Measurements from ENCODE around the gene TMEM87B. TPM values are rescaled to one million over a fixed set of nuclear protein-coding genes. Genes with fewer than 3 reads are reported as not detected.
A peak's percentile ranks its signal among the peaks of the same experiment; 100 is the strongest.
"Not testable (repeated sequence)": the region's sequence is repeated elsewhere in the genome, so short reads cannot be mapped to it uniquely, and the experiment has no call there.

Gene TMEM87B
- total RNA-seq, 8 experiments from 2014 or later, result 7.8 to 18.6 (median 15.5) TPM

GRCh38 chr2:112035786-112036185, 19.3 kb upstream of the TMEM87B start:
- WGBS, 10 experiments, result 14 to 100% (median 96%) methylated on average over 1 of the region's 1 CpG; no CpG with 5 or more reads in 2 of the 10 experiments
- in situ Hi-C loops (cut with MboI; ENCODE audit: low pct_unique_long_range_greater_than_20kb in 2 of 9, low sequenced_read_pairs in 9 of 9, unreplicated experiment in 9 of 9), result loop anchor here in 6 of 9 experiments (25.0 kb wide), 2 partner anchors 123 to 148 kb away; partner anchors contain the start of genes ANAPC1 (in 2 of the 6) and MERTK (in 2 of the 6)

GRCh38 chr2:112039556-112039955, 15.5 kb upstream of the TMEM87B start:
- not testable (repeated sequence) for H3K27ac ChIP-seq; H3K4me3 ChIP-seq; ATAC-seq (replicated peaks in 6 of 8); H3K4me1 ChIP-seq (replicated peaks in 1 of 2)
- in situ Hi-C loops (cut with MboI; ENCODE audit: low pct_unique_long_range_greater_than_20kb in 2 of 9, low sequenced_read_pairs in 9 of 9, unreplicated experiment in 9 of 9), result loop anchor here in 6 of 9 experiments (25.0 kb wide), 2 partner anchors 127 to 152 kb away; partner anchors contain the start of genes ANAPC1 (in 2 of the 6) and MERTK (in 2 of the 6)
- 73 to 88% (median 82%) methylated on average over 1 to 10 of the region's 12 CpGs; no CpG with 5 or more reads in 4 of the 10 experiments for WGBS, 10 experiments

More at GRCh38 chr2:112035786-112036185, 19.3 kb upstream of the TMEM87B start:
- no peak for ATAC-seq (replicated peaks in 6 of 8)
- H3K4me1 ChIP-seq (replicated peaks in 1 of 2), result peaks cover 3 to 11% of the 10 kb centered on the region in 2 donors
- H3K27ac ChIP-seq, result no peak overlapping the region
- H3K4me3 ChIP-seq, result no peak overlapping the region

- WGBS, 10 experiments, result 80 to 100% (median 86%) methylated on average over 1 to 2 of the region's 2 CpGs; no CpG with 5 or more reads in 6 of the 10 experiments
- H3K4me3 ChIP-seq; ATAC-seq (replicated peaks in 6 of 8); H3K27ac ChIP-seq; H3K4me1 ChIP-seq (replicated peaks in 1 of 2): not testable (repeated sequence)
- in situ Hi-C loops (cut with MboI; ENCODE audit: low pct_unique_long_range_greater_than_20kb in 2 of 9, low sequenced_read_pairs in 9 of 9, unreplicated experiment in 9 of 9), result loop anchor here in 7 of 9 experiments (10.0 to 25.0 kb wide), 3 partner anchors 128 to 155 kb away; partner anchors contain the start of genes ANAPC1 (in 3 of the 7) and MERTK (in 2 of the 7)
Measured at GRCh38 chr2:112040066-112040465, 15.0 kb upstream of the TMEM87B start.

GRCh38 chr2:112041460-112041859, 13.6 kb upstream of the TMEM87B start:
- not testable (repeated sequence) for ATAC-seq (replicated peaks in 6 of 8); H3K4me1 ChIP-seq (replicated peaks in 1 of 2); H3K27ac ChIP-seq; H3K4me3 ChIP-seq
- in situ Hi-C loops (cut with MboI; ENCODE audit: low pct_unique_long_range_greater_than_20kb in 2 of 9, low sequenced_read_pairs in 9 of 9, unreplicated experiment in 9 of 9), result loop anchor here in 7 of 9 experiments (10.0 to 25.0 kb wide), 3 partner anchors 129 to 157 kb away; partner anchors contain the start of genes ANAPC1 (in 3 of the 7) and MERTK (in 2 of the 7)
- WGBS, 10 experiments, result 53 to 100% (median 81%) methylated on average over 1 to 4 of the region's 6 CpGs; no CpG with 5 or more reads in 4 of the 10 experiments

GRCh38 chr2:112045446-112046014, 9.5 kb upstream of the TMEM87B start:
- in situ Hi-C loops (cut with MboI; ENCODE audit: low pct_unique_long_range_greater_than_20kb in 2 of 9, low sequenced_read_pairs in 9 of 9, unreplicated experiment in 9 of 9), result loop anchor here in 8 of 9 experiments (5.0 to 25.0 kb wide), 4 partner anchors 133 to 161 kb away; partner anchors contain the start of genes ANAPC1 (in 3 of the 8) and MERTK (in 2 of the 8)
- H3K4me3 ChIP-seq, result no peak overlapping the region
- no peak for ATAC-seq (replicated peaks in 6 of 8)
- H3K4me1 ChIP-seq (replicated peaks in 1 of 2), result no peaks in the 10 kb centered on the region
- H3K27ac ChIP-seq, result no peak overlapping the region

GRCh38 chr2:112046231-112046630, 8.8 kb upstream of the TMEM87B start:
- ATAC-seq (replicated peaks in 6 of 8), result no peak
- no peak overlapping the region for H3K27ac ChIP-seq
- in situ Hi-C loops (cut with MboI; ENCODE audit: low pct_unique_long_range_greater_than_20kb in 2 of 9, low sequenced_read_pairs in 9 of 9, unreplicated experiment in 9 of 9), result loop anchor here in 8 of 9 experiments (5.0 to 25.0 kb wide), 4 partner anchors 134 to 161 kb away; partner anchors contain the start of genes ANAPC1 (in 3 of the 8) and MERTK (in 2 of the 8)
- no peak overlapping the region for H3K4me3 ChIP-seq
- no peaks in the 10 kb centered on the region for H3K4me1 ChIP-seq (replicated peaks in 1 of 2)

- 64 to 100% (median 87%) methylated on average over 3 to 7 of the region's 7 CpGs; no CpG with 5 or more reads in 2 of the 10 experiments for WGBS, 10 experiments
- in situ Hi-C loops (cut with MboI; ENCODE audit: low pct_unique_long_range_greater_than_20kb in 2 of 9, low sequenced_read_pairs in 9 of 9, unreplicated experiment in 9 of 9), result loop anchor here in 8 of 9 experiments (5.0 to 25.0 kb wide), 4 partner anchors 135 to 163 kb away; partner anchors contain the start of genes ANAPC1 (in 3 of the 8) and MERTK (in 2 of the 8)
- Histone ChIP-seq H3K4me1 (replicated peaks in 1 of 2) (no peaks in the 10 kb centered on the region), H3K4me3 (no peak overlapping the region), H3K27ac (no peak overlapping the region)
- ATAC-seq (replicated peaks in 6 of 8), result no peak
Measured at GRCh38 chr2:112047537-112048235, 7.4 kb upstream of the TMEM87B start.

- WGBS, 10 experiments, result 40 to 94% (median 63%) methylated on average over 1 to 4 of the region's 4 CpGs; no CpG with 5 or more reads in 2 of the 10 experiments
- in situ Hi-C loops (cut with MboI; ENCODE audit: low pct_unique_long_range_greater_than_20kb in 2 of 9, low sequenced_read_pairs in 9 of 9, unreplicated experiment in 9 of 9), result loop anchor here in 8 of 9 experiments (5.0 to 25.0 kb wide), 4 partner anchors 136 to 163 kb away; partner anchors contain the start of genes ANAPC1 (in 3 of the 8) and MERTK (in 2 of the 8)
- Histone ChIP-seq H3K27ac (no peak overlapping the region), H3K4me1 (replicated peaks in 1 of 2) (no peaks in the 10 kb centered on the region), H3K4me3 (no peak overlapping the region)
- no peak for ATAC-seq (replicated peaks in 6 of 8)
Measured at GRCh38 chr2:112048236-112048592, 6.9 kb upstream of the TMEM87B start.

- no peak overlapping the region for H3K4me3 ChIP-seq
- peaks cover 0 to 2% of the 10 kb centered on the region in 2 donors for H3K4me1 ChIP-seq (replicated peaks in 1 of 2)
- ATAC-seq (replicated peaks in 6 of 8), result peak in 3 of 8 experiments; percentile 42 to 75 (median 64)
- H3K27ac ChIP-seq, result no peak overlapping the region
- 0 to 50% (median 0%) methylated on average over 1 to 2 of the region's 3 CpGs; no CpG with 5 or more reads in 1 of the 10 experiments for WGBS, 10 experiments
- in situ Hi-C loops (cut with MboI; ENCODE audit: low pct_unique_long_range_greater_than_20kb in 2 of 9, low sequenced_read_pairs in 9 of 9, unreplicated experiment in 9 of 9), result loop anchor here in 8 of 9 experiments (5.0 to 25.0 kb wide), 4 partner anchors 137 to 164 kb away; partner anchors contain the start of genes ANAPC1 (in 3 of the 8) and MERTK (in 2 of the 8)
Measured at GRCh38 chr2:112048887-112049286, 6.2 kb upstream of the TMEM87B start.

GRCh38 chr2:112050316-112050715, 4.8 kb upstream of the TMEM87B start:
- in situ Hi-C loops (cut with MboI; ENCODE audit: low pct_unique_long_range_greater_than_20kb in 2 of 9, low sequenced_read_pairs in 9 of 9, unreplicated experiment in 9 of 9), result loop anchor here in 1 of 9 experiments (25.0 kb wide), 1 partner anchor 437 kb away; the partner anchor contains the start of gene TTL
- no peak for ATAC-seq (replicated peaks in 6 of 8)
- WGBS, 10 experiments, result 20 to 100% (median 90%) methylated on average over 1 of the region's 1 CpG; no CpG with 5 or more reads in 1 of the 10 experiments
- no peak overlapping the region for H3K4me3 ChIP-seq
- no peak overlapping the region for H3K27ac ChIP-seq
- H3K4me1 ChIP-seq (replicated peaks in 1 of 2), result peaks cover 0 to 2% of the 10 kb centered on the region in 2 donors

- Histone ChIP-seq H3K4me1 (replicated peaks in 1 of 2) (peaks cover 7 to 9% of the 10 kb centered on the region in 2 donors), H3K27ac (peak overlapping the region; percentile 83 to 93), H3K4me3 (peak overlapping the region; percentile 50 to 91 (median 86))
- peak; percentile 46 to 77 (median 71) for ATAC-seq (replicated peaks in 6 of 8)
- in situ Hi-C loops (cut with MboI; ENCODE audit: low pct_unique_long_range_greater_than_20kb in 2 of 9, low sequenced_read_pairs in 9 of 9, unreplicated experiment in 9 of 9), result loop anchor here in 1 of 9 experiments (25.0 kb wide), 1 partner anchor 433 kb away; the partner anchor contains the start of gene TTL
- WGBS, 10 experiments, result 0 to 20% (median 7%) methylated on average over 1 to 6 of the region's 62 CpGs; no CpG with 5 or more reads in 1 of the 10 experiments
Measured at GRCh38 chr2:112053917-112054846, 887 bp upstream of the TMEM87B start.
